ENCODE measurements around the gene SETD1A.

The SETD1A gene

DNA sequence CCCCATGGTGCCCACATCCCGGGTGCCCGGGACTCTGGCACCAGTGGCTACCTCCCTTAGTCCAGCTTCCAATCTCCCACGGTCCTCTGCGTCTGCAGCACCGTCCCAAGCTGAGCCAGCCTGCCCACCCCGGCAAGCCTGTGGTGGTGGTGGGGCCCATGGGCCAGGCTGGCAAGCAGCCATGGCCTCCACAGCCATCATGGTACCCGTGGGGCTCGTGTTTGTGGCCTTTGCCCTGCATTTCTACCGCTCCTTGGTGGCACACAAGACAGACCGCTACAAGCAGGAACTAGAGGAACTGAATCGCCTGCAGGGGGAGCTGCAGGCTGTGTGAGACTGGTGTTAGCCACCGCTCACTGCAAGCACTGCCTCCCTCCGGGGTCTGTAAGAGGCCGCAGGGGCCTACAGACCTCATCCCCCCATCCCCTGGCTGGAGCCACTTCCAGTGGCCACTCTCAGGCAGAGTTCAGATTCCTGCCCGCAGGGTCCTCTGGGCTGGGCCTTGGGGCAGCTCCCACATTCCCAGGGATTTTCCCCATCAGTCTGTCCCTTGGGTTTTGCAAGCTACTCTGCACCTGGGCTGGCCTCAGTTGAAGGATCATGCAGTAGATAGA lies 3.9 kb upstream of the SETD1A start:
- DNase-seq (ENCODE audit: low read depth in 2 of 2): peak in 1 of 2 donors; percentile 30

DNA sequence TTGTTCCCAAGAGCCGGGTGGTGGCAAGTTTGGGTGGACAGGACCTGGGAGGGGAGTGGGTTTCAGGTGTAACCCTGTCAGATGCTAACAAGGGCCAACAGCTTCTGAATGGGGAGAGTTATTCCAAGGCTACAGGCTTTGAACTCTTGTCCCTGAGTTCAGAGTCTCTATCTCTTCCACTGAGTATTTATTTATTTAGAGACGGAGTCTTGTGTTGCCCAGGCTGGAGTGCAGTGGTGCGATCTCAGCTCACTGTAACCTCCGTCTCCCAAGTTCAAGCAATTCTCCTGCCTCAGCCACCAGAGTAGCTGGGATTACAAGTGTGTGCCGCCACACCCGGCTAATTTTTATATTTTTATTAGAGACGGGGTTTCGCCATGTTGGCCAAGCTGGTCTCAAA lies 2.6 kb upstream of the SETD1A start:
- DNase-seq (ENCODE audit: low read depth in 2 of 2): no peak

DNA sequence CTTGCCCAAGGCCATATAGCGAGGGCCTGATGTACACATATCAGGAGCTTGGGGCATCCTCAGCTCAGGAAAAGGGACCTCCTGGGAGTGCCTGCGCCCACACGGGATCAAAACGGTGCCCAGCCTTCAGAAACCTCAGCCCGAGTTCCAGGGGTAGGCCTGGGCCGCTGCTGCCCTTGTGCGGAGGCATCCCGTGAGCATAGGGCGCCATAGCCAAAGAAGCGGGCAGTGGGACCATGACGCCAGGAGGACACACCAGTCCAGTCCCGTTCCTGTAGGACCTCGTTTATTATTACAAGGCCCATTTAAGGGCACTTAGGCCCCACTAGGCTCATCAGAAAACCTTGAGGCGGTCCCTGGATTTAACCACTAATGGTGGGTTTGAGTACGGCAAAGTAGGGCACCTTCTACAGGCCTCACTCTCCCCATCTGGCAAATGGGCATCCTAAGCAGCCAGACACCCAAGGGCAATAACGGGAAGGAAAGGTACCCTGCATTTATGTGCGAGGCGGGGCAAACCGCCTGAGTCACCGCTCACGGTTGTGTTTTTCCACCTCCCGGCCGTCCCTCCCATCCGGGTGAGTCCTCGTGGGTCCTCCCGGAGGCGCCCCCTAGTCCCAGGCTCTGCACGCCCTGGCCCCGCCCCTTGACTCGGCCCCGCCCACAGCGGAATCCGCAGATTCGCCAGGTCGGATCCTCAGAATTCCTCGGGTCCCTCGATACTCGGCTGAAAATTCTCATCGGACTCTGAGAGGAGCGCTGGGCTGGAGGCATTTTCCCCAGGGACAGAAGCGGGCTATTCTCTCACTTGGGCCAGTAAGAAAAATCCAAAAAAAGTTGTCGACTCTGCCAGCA lies 726 bp upstream of the SETD1A start:
- peak; percentile 83 to 86 for DNase-seq (ENCODE audit: low read depth in 2 of 2)

DNA sequence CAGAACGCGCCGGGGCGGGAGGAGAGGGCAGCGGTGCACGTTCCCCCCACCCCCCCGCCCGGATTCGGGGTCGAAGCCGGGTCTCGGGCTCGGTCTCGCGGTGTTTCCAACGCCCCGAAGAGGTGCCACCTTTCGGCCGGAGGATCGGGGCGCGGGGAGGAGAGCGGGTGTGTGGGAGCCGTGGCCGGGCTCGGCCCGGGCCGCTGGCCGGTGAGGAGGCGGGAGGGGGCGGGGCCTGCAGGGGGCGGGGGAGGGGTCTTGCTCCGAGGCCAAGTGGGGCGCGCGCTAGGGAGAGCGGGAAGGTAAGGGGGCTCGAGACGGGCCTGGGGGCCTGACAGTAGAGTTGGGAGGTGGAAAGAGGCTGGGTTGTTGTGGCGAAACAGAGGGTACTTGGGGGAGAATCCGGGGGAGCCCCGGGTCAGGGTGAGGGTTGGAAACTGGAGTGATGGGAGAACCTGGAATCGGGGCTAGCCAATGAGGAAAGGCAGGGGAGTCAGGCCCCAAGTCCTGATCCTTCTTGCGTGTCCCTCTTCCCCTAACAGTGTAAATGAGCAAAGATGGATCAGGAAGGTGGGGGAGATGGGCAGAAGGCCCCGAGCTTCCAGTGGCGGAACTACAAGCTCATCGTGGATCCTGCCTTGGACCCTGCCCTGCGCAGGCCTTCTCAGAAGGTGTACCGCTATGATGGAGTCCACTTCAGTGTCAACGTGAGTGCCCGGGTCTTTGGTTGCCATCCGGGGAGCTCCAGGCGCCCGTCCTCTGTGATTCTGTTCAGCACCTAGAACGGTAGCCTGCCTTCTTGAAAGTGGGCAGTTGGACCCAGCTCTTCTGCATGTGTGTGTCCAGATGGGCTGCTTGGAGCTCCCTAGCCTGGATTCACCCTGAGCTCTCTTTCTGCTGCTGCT lies 873 bp downstream of the SETD1A start:
- no peak for DNase-seq (ENCODE audit: low read depth in 2 of 2)

DNA sequence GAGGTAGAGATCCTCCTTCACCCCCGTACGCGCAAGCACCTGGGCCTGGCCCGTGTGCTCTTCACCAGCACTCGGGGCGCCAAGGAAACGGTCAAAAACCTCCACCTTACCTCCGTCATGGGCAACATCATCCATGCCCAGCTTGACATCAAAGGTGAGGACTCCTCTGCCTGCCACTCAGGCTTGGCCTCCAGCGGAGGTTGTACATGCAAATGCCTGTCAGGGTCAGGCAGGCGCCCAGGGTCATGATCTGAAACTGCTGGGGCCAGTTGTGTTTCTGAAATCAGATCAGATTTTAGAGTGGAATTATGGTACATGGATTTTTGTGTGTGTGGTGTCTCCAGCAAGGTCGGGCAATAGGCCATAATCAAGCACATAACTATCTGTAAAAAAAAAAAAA lies 3.8 kb downstream of the SETD1A start:
- DNase-seq (ENCODE audit: low read depth in 2 of 2): no peak

DNA sequence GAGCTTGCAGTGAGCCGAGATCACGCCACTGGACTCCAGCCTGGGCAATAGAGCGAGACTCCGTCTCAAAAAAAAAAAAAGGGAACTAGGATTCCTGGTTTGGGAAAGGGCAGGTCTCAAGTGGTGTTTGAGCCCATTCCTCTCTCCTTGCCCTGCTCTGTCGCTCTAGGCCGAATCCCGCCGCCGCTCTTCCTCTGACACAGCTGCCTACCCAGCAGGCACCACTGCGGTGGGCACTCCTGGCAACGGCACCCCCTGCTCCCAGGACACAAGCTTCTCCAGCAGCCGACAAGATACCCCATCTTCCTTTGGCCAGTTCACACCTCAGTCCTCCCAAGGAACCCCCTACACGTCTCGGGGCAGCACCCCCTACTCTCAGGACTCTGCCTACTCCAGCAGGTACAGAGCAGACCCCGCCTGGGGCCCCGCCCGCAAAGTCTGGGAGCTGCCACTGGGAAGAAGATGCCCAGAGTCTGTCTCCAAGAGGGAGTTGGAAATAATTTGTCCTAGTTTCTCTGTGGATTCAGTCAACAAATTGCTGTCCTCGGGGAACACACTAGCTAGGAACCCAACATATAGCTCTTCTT lies 6.5 kb downstream of the SETD1A start:
- DNase-seq (ENCODE audit: low read depth in 2 of 2): no peak

DNA sequence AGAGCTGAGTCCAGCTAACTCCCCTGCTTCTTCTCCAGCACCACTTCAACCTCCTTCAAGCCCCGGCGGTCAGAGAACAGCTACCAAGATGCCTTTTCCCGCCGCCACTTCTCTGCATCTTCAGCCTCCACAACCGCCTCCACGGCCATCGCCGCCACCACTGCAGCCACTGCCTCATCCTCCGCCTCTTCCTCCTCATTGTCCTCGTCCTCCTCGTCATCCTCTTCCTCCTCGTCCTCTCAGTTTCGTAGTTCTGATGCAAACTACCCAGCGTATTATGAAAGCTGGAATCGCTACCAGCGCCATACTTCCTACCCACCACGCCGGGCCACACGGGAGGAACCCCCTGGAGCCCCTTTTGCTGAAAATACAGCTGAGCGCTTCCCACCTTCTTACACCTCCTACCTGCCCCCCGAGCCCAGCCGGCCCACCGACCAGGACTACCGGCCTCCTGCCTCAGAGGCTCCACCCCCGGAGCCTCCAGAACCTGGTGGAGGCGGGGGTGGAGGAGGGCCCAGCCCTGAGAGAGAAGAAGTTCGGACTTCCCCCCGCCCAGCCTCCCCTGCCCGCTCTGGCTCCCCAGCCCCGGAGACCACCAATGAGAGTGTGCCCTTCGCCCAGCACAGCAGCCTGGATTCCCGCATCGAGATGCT lies 7.1 kb downstream of the SETD1A start:
- DNase-seq (ENCODE audit: low read depth in 2 of 2): no peak

DNA sequence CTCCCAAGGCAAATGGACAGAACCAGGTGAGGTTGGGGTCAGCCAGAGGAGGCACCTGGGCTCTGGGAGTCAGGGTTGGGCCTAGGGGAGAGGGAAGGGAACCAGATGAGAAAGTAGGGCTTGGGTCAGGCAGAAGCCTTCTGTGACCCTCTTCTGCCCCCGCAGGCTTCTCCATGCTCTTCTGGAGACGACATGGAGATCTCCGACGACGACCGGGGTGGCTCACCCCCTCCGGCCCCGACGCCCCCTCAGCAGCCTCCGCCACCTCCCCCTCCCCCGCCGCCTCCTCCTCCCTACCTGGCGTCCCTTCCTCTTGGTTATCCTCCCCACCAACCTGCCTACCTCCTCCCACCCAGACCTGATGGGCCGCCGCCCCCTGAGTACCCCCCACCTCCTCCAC lies 7.9 kb downstream of the SETD1A start:
- no peak for DNase-seq (ENCODE audit: low read depth in 2 of 2)

DNA sequence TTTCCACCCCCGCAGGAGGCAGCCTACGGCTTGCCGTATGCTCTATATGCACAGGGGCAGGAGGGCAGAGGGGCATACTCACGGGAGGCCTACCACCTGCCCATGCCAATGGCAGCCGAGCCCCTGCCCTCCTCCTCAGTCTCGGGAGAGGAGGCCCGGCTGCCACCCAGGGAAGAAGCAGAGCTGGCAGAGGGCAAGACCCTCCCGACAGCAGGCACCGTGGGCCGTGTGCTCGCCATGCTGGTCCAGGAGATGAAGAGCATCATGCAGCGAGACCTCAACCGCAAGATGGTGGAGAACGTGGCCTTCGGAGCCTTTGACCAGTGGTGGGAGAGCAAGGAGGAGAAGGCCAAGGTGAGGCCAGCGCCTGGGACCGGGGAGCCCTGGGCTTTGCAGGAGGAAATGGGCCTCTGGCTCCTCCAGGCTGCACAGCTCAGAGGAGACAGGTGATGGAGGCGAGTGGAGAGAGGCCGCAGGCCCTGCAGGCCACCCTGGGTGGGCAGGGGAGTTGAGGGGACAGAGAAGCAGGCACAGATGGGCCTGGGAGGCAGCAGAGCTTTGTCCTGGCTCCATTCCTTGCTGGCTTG lies 8.6 kb downstream of the SETD1A start:
- no peak for DNase-seq (ENCODE audit: low read depth in 2 of 2)

DNA sequence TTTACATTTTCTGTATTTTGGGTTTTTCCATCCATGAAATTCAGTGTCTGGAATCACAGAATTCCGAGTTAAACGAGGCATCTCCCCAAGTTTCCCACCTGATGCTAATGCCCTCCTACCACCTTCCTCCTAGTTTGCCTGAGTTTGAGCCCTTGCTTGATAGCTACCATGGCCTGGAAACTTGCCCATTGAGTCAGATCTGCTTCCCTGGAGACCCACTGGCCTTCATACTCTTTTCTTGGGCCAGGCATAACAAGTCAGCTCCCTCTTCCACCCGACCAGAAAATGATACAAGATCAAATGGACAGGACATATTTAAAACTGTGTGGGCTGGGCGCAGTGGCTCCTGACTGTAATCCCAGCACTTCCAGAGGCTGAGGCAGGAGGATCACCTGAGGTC lies 10.2 kb downstream of the SETD1A start:
- DNase-seq (ENCODE audit: low read depth in 2 of 2): no peak

DNA sequence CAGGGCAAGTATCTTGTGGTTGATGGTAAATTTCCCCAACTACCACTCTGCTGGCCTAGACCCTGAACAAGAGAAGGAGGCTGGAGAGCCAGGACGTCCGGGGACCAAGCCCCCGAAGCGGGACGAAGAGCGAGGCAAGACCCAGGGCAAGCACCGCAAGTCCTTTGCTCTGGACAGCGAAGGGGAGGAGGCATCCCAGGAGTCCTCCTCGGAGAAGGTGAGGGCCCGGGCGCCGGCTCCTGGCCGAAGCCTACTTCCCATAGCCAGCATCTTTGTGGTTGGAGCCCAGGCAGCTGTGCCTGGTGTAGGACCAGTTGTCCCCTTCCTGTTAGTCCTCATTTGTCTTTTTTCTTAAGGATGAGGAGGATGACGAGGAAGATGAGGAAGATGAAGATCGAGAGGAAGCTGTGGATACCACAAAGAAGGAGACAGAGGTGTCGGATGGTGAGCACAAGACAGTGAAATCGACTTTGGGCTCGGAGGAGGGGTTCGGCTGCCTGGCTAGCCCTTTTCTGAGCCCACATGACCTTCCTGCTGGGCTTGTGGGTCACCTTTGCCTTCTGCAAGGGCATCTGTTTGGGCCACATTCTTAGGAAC lies 11.8 kb downstream of the SETD1A start:
- DNase-seq (ENCODE audit: low read depth in 2 of 2): no peak

DNA sequence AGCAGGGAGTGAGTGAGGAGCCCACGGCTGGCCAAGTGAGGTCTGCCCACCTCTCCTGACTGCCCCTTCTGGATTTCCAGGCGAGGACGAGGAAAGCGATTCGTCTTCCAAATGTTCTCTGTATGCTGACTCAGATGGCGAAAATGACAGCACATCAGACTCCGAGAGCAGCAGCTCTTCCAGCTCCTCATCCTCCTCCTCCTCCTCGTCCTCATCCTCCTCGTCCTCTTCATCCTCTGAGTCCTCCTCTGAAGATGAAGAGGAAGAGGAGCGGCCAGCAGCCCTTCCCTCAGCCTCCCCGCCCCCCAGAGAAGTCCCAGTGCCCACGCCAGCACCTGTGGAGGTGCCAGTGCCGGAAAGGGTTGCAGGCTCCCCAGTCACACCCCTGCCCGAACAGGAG lies 13.7 kb downstream of the SETD1A start:
- DNase-seq (ENCODE audit: low read depth in 2 of 2): no peak

DNA sequence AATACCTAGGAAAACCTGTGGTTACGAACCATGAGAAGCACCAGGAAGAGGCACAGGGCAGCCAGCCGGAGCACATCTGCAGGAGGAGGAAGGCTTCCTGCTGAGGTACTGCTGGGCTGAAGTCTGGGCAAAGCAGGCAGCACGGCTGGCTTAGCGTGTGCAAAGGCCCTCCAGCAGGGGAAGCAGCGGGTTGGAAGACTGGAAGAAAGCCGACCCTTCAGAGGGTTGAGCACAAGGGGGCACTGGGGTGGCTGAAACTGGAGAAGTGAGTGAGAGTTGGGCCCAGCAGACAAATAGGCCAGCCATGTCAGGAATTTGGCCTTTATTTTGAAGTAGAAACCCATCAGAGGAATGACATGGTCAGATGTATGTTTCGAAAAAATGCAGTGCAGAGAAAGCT lies 15.3 kb downstream of the SETD1A start:
- no peak for DNase-seq (ENCODE audit: low read depth in 2 of 2)

DNA sequence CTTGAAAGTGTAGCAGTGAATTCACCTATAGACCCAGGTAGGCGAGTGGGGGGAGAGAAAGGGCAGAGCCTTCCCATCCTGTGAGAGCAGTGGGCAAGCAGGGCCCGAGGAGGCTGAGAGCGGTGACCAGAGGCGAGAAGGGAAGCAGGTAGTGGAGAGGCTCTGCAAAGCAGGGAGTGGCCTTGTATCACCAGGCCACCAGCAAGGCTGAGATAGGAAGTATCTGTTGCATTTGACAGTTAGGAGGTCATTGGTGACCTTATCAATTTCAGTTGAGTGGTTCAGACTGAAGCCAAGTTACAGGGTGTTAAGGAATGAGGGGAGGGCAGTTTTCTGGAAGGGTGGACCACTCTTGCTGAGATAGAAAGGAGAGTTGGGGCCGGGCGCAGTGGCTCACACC lies 16.8 kb downstream of the SETD1A start:
- DNase-seq (ENCODE audit: low read depth in 2 of 2): no peak

DNA sequence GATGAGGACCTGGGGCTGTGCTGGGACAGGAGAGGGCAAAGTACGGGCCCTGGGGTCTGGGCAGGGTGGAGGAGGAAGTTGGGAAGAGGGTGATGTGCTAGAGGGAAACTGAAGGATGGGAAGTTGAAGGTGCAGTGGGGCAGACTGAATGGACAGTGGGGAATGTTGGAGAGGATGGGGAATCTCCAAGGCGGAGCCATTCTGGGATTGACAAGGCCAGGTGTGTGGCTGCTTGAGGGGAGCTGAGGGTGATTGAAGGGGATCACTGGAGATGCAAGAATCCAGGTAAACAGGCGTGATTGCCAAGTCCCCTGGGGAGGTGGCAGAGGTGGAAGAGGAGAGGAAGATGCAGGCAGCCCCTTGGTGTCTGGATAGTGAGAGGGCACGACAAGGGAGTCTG lies 18.9 kb downstream of the SETD1A start:
- no peak for DNase-seq (ENCODE audit: low read depth in 2 of 2)

DNA sequence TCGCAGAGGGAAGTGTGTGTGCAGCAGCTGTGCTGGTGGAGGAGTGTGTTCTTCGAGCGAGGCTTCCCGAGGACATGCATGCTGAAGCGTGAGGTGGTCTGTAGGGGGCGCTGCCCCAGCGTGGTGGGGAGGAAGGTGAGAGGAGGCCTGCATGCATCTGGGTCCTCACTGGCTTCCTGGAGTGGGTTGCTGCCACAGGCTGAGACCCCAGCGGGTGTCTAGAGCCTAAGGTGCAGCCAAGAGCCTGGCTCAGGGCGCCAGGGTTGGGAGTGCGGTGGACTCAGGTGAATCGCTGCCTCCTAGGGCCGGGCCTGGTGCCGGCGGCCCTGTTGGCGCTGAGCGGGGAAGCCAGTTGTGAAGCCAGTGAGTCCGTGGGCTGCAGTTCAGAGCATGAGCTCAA lies 19.9 kb downstream of the SETD1A start:
- no peak for DNase-seq (ENCODE audit: low read depth in 2 of 2)

DNA sequence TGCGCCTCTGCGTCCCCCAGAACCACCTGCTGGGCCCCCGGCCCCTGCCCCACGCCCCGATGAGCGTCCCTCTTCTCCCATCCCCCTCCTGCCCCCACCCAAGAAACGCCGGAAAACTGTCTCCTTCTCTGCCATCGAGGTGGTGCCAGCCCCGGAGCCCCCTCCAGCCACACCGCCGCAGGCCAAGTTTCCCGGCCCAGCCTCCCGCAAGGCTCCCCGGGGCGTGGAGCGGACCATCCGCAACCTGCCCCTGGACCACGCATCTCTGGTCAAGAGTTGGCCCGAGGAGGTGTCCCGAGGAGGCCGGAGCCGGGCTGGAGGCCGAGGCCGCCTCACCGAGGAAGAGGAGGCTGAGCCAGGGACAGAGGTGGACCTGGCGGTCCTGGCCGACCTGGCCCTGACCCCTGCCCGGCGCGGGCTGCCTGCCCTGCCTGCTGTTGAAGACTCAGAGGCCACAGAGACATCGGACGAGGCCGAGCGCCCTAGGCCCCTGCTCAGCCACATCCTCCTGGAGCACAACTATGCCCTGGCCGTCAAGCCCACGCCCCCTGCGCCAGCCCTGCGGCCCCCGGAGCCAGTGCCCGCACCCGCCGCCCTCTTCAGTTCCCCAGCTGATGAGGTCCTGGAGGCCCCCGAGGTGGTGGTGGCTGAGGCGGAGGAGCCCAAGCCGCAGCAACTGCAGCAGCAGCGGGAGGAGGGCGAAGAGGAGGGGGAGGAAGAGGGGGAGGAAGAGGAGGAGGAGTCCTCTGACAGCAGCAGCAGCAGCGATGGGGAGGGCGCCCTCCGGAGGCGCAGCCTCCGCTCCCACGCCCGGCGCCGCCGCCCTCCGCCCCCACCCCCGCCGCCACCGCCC lies 21.8 kb downstream of the SETD1A start:
- DNase-seq (ENCODE audit: low read depth in 2 of 2): no peak

DNA sequence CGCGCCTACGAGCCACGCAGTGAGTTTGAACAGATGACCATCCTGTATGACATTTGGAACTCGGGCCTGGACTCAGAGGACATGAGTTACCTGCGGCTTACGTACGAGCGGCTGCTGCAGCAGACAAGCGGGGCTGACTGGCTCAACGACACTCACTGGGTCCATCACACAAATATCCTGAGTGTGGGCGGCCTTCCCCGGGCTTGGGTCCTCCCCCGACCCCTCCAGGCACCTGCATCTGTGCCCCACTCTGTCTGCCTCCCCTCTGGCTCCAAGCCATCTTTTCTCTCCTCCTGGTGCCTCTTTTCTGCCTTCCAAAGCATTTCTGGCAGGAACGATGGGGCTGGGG lies 22.4 kb downstream of the SETD1A start:
- no peak for DNase-seq (ENCODE audit: low read depth in 2 of 2)

DNA sequence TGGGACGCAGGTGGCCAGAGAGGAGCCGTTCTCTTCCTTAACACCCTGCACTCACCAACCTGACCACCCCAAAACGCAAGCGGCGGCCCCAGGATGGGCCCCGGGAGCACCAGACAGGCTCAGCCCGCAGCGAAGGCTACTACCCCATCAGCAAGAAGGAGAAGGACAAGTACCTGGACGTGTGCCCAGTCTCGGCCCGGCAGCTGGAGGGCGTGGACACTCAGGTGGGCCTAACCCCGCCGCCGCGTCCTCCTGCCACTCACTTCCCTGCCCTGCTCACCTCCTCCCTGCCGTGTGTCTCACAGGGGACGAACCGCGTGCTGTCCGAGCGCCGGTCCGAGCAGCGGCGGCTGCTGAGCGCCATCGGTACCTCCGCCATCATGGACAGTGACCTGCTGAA lies 22.9 kb downstream of the SETD1A start:
- DNase-seq (ENCODE audit: low read depth in 2 of 2): no peak

DNA sequence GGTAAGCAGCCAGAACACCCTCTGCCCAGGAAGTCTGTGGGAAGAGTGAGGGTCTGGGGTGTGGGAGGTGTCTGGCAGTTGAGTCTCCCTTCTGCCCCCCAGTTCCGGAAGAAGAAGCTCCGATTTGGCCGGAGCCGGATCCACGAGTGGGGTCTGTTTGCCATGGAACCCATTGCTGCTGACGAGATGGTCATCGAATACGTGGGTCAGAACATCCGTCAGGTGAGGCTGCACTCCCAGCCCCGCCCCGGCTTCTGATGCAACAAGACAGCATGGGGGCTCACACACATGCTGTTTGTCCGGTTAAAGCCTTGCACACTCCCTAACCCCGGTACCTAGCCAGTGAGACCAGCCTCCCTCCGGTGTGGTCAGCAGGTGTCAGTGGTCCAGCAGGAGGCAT lies 23.4 kb downstream of the SETD1A start:
- no peak for DNase-seq (ENCODE audit: low read depth in 2 of 2)
